ENCODE data around the gene CPB1.

The CPB1 gene

DNA sequence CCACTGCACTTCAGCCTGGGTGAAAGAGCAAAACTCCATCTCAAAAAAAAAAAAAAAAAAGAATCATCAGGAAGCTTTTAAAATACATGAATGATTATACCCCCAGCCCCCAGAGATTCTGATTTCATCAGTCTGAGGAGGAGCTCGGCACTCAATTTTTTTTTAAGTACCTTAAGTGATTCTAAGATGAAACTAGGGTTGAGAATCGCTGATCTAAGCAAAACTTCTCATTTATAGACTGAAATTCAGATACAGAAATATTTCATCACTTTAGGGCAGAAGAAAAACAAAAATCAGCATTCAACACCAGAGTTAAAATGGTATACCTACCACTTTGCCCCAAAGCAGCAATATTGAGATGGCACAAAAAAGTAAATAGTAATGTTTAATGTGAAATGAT is 62.2 kb downstream of the CPB1 start:
- no peak for DNase-seq

DNA sequence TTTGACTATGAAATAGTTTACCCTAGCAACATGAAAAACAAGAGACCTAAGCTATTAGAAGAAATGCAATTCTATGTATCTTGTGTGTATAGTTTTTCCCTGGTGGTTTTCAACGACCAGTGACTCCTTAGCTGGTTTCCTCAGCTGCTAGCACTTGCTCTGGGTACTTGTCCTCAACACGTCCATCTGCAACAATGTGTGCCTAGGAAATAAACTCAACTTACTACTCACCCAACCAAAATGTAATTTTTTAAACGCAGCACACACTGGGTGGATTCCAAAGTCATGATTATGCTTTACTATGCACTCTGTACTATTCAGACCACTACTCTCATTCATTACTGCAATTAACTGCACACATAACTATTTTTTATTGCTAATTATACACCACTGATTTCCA is 68.5 kb downstream of the CPB1 start:
- no peak for DNase-seq

DNA sequence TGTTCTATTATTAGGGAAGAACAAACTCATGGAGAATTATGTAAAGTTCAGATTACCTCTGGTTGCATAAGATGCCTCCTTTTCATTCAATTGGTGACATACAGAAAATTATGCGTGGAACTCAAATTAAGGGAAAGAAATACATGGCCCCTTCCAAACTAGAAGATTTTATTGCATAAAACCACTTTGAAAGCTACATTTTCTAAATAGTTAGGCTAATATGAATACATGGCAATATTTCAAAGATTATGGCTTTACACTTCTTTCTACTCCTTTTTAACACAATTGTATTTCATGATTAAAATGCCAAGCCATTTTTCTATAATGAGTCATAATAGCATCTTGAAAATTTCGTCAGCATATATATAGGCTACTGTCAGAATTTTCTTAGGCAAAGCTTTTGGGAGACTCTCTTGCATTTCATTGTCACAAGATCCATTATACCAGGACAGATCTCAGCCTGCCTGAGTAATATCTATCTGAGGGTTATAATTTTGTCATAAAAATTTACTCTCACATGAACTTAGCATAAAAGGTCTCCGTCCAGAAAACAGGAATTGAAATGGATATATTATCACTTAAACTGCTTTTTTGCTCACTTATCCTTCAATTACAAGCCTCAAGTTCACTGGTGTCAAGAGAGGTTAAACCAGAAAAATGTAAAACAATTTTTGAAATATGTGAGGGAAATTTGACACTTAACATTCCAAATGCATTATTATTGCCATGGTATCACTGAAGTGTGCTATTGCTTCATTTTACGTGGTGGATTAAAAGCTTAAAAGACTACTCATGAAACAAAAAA is 74.6 kb downstream of the CPB1 start:
- no peak for DNase-seq

DNA sequence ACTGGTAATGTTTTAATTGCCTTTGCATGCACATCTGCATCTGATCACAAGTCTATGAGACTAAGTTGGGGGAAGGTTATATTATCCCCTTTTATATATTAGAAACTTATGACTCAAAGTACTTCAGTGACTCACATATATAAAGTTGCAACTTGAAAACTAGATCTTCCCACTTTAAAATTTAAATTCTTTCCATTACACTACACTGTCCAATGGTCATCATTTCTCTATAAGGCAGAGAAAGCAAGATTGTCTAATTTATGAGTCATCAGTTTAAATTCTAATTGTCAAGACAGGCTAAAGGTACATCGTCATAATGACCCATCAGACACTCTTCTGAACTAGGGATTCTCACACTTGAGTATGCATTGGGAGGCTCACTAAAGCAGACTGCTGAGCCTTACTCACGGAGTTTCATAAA is 75.4 kb downstream of the CPB1 start:
- DNase-seq = no peak

DNA sequence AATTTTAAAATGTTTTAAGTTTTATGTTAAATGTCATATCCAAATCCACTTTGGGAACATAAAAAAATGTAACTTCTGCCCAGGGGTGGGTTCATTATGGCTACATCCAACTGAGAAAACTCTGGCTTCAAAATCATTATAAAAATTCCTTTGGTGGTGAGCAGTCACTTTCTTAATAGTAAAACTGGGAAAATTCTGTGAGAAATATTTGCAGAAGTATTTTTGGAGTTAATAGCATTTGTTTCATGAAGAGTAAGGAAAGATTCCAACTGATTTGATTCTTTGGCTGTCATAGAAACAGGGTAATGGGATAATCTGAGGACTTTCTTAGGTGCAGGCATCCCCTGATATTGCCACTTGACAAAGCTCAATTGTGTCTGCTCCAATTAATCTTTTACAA is 76.3 kb downstream of the CPB1 start:
- DNase-seq = no peak

DNA sequence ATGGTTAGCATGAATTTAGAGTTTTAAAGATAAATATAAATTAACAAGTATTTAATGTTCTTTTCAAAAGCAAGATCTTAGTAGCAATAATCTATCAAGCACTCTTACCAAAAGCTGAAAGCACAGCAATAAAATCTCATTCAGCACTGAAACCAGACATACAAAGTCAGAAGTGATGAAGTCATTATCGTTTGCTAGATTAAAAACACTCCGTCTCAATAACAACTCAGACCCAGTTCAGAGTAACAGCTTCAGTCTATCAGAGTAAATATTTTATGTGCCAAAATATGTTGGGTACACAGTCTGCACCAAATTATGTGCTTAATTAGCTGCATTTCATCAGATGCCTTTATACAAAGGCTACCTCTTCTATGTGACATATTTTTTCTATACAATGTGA is 79.1 kb downstream of the CPB1 start:
- DNase-seq = no peak

Data from stimulated activated CD4-positive, alpha-beta T cell treated with anti-CD3 and anti-CD28 coated beads, Interleukin-15, amount 100 ng/mL, for 24 hours (primary cell).